HEK293 (cell line): Measurements from ENCODE around the gene TMEM191B.
"Not testable (repeated sequence)": the region's sequence is repeated elsewhere in the genome, so short reads cannot be mapped to it uniquely, and the experiment has no call there.

Experiments
- CTCF ChIP-seq: fragments of 450-650 bp; formaldehyde crosslinking; IDR thresholded peaks from 2 replicates; pipeline ENCODE4 v1.5.1; 2016; ENCODE audit warnings: missing biosample characterization, missing genetic modification characterization
- KLF9 ChIP-seq: fragments of 450-650 bp; formaldehyde crosslinking; IDR thresholded peaks from 2 replicates; pipeline ENCODE4 v1.5.1; 2016; ENCODE audit warnings: missing biosample characterization, missing genetic modification characterization, low read depth
- REST ChIP-seq: fragments of 450-650 bp; formaldehyde crosslinking; IDR thresholded peaks from 2 replicates; pipeline ENCODE4 v1.5.1; 2016; ENCODE audit warnings: missing biosample characterization, missing genetic modification characterization
- TRIM28 ChIP-seq: IDR thresholded peaks from 2 replicates; pipeline ENCODE4 v1.6.1; 2011; ENCODE audit warnings: low read length, control low read depth, borderline replicate concordance
- ZBTB21 ChIP-seq: fragments of 450-650 bp; formaldehyde crosslinking; IDR thresholded peaks from 2 replicates; pipeline ENCODE4 v1.5.1; 2017; ENCODE audit warnings: missing biosample characterization, missing genetic modification characterization
- ZNF274 ChIP-seq, 2 experiments: fragments of 200-500 bp in 1 of 2; fragments of 450-650 bp in 1 of 2; sonication (Bioruptor generic) in 1 of 2; formaldehyde crosslinking in 1 of 2; IDR thresholded peaks; 2 replicates each; pipeline versions ENCODE4 v1.5.1 to v1.6.1; 2014 to 2016; ENCODE audit warnings: borderline replicate concordance in 1 of 2, inconsistent platforms in 1 of 2, low read length in 1 of 2, missing biosample characterization in 1 of 2, missing genetic modification characterization in 1 of 2
- ZNF629 ChIP-seq: fragments of 450-650 bp; formaldehyde crosslinking; IDR thresholded peaks from 2 replicates; pipeline ENCODE4 v1.5.1; 2017; ENCODE audit warnings: missing biosample characterization, missing genetic modification characterization
- ZNF837 ChIP-seq: fragments of 450-650 bp; formaldehyde crosslinking; IDR thresholded peaks from 2 replicates; pipeline ENCODE4 v1.5.1; 2016; ENCODE audit warnings: missing biosample characterization, missing genetic modification characterization

- not testable (repeated sequence) for TF ChIP-seq CTCF (tag by site-specific recombination); KLF9 (tag by site-specific recombination); ZBTB21 (tag by site-specific recombination); ZNF274 (IDR thresholded peaks at IDR 0.05; ENCODE audit: low read length); ZNF274 (tag by site-specific recombination; IDR thresholded peaks at IDR 0.05; ENCODE audit: borderline replicate concordance); ZNF629; REST (tag by site-specific recombination); ZNF837 (tag by site-specific recombination); TRIM28
Observed at GRCh38 chr22:18539994-18540393, 12.4 kb downstream of the TMEM191B start.
